Lung (tissue), 12 donors: ENCODE results near the gene SLC25A48. TPM values are rescaled to one million over a fixed set of nuclear protein-coding genes. Genes with fewer than 3 reads are reported as not detected.
"Not testable (repeated sequence)": the region's sequence is repeated elsewhere in the genome, so short reads cannot be mapped to it uniquely, and the experiment has no call there.

Source experiments
- ATAC-seq: fragments of 200-7000 bp; cut with Tn5 transposase; one replicate; pipeline ENCODE4 v1.9.1; 2020; ENCODE audit warnings: moderate number of reproducible peaks; ENCODE audit not compliant: insufficient read depth, low FRiP score
- DNase-seq, 3 donors: peaks; one replicate each; pipeline ENCODE4 v3.0.0-alpha.2; 2013 to 2017
- H3K27ac ChIP-seq, 2 donors: one replicate each; pipeline ENCODE4 v1.5.1; 2013; ENCODE audit warnings: mild to moderate bottlenecking in 2 of 2, moderate library complexity in 2 of 2, control low read depth in 1 of 2, inconsistent platforms in 1 of 2, low read depth in 1 of 2, low read length in 1 of 2
- H3K27me3 ChIP-seq, 3 donors: one replicate each; pipeline ENCODE4 v1.5.1; 2013; ENCODE audit warnings: low read length in 2 of 3; ENCODE audit not compliant: control insufficient read depth in 3 of 3, insufficient read depth in 3 of 3
- H3K36me3 ChIP-seq, 4 donors: one replicate each; pipeline ENCODE4 v1.5.1; 2013; ENCODE audit warnings: low read length in 4 of 4, mild to moderate bottlenecking in 1 of 4, moderate library complexity in 1 of 4; ENCODE audit not compliant: control insufficient read depth in 4 of 4, insufficient read depth in 4 of 4
- H3K4me1 ChIP-seq, 5 donors: one replicate each; pipeline ENCODE4 v1.5.1; 2013; ENCODE audit warnings: low read length in 5 of 5, mild to moderate bottlenecking in 2 of 5, moderate library complexity in 1 of 5; ENCODE audit not compliant: control insufficient read depth in 5 of 5, insufficient read depth in 5 of 5
- H3K4me3 ChIP-seq: one replicate; pipeline ENCODE4 v1.5.1; 2013; ENCODE audit warnings: mild to moderate bottlenecking, control low read depth, moderate library complexity
- H3K9ac ChIP-seq, 2 donors: one replicate each; pipeline ENCODE4 v1.5.1; 2013; ENCODE audit warnings: low read length in 2 of 2, control low read depth in 1 of 2; ENCODE audit not compliant: insufficient read depth in 1 of 2
- H3K9me3 ChIP-seq, 4 donors: one replicate each; pipeline ENCODE4 v1.5.1; 2013; ENCODE audit warnings: low read length in 3 of 4, mild to moderate bottlenecking in 1 of 4, moderate library complexity in 1 of 4; ENCODE audit not compliant: control insufficient read depth in 4 of 4, insufficient read depth in 3 of 4
- WGBS, 2 donors: extraction: QIAGEN DNeasy Blood & Tissue Kit; methylation state at CpG; one replicate each; pipeline ENCODE4 v1.1.7; 2013; 5-methylcytosine and 5-hydroxymethylcytosine counted together
- polyA plus RNA-seq, 2 donors: library from polyadenylated mRNA; stranded (reverse); fragments of 200-250 nt; gene quantifications; one replicate each; pipeline ENCODE4 v1.2.1, GENCODE V29; 2013
- total RNA-seq, 2 donors: library from RNA; depleted of rRNA in 1 of 2; stranded (reverse); fragments of >200 nt in 1 of 2; gene quantifications; one replicate each; pipeline ENCODE4 v1.2.1, GENCODE V29; 2014 to 2021
- TF ChIP-seq, protein P1 (sequence below): IDR thresholded peaks from 2 replicates; pipeline ENCODE4 v1.5.1; 2012; ENCODE audit warnings: mild to moderate bottlenecking; ENCODE audit errors: control extremely low read depth, extremely low read depth
- donor health status: control.
- donor health status: control.
- donor health status: Bipolar disorder and iron deficiency.
- donor health status: healthy.
- donor health status: DM: yes; HTN: yes; CAD: no.

Gene SLC25A48
- total and polyA plus RNA-seq, 4 donors = not detected

- no peak overlapping the region for H3K4me3 ChIP-seq
- peak; percentile 15 for ATAC-seq
- H3K27me3 ChIP-seq = peaks cover 0 to 54% (median 28%) of the 10 kb centered on the region in 3 donors
Observed at GRCh38 chr5:135833961-135834638, 363 bp upstream of the SLC25A48 start.

DNA sequence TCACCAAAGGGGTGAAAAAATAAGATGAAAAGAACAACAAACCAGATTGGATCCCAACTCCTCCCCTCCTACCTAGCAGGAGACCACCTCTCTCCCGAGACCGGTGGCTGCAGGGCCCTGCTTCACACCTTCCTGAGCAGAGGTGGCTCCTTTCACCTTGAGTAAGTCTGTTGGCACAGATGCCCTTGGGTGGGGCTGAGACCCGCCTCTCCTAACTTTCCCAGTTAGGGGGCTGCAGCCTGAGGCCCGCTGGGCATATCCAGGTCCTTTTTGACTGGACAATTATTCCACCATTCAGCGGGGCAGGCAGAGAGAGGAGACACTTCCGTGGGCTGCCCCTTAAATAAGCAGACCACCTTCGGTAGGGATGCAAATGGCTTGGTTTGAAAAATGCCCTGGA lies 1.3 kb downstream of the SLC25A48 start:
- Histone ChIP-seq H3K4me3 (no peak overlapping the region), H3K36me3 (no peaks in the 10 kb centered on the region), H3K9ac (no peak overlapping the region), H3K27me3 (peaks cover 0 to 54% (median 30%) of the 10 kb centered on the region in 3 donors), H3K9me3 (peaks cover 0 to 5% (median 0%) of the 10 kb centered on the region in 4 donors), H3K4me1 (peaks cover 0 to 13% (median 4%) of the 10 kb centered on the region in 5 donors), H3K27ac (no peak overlapping the region)
- TF ChIP-seq, protein P1, sequence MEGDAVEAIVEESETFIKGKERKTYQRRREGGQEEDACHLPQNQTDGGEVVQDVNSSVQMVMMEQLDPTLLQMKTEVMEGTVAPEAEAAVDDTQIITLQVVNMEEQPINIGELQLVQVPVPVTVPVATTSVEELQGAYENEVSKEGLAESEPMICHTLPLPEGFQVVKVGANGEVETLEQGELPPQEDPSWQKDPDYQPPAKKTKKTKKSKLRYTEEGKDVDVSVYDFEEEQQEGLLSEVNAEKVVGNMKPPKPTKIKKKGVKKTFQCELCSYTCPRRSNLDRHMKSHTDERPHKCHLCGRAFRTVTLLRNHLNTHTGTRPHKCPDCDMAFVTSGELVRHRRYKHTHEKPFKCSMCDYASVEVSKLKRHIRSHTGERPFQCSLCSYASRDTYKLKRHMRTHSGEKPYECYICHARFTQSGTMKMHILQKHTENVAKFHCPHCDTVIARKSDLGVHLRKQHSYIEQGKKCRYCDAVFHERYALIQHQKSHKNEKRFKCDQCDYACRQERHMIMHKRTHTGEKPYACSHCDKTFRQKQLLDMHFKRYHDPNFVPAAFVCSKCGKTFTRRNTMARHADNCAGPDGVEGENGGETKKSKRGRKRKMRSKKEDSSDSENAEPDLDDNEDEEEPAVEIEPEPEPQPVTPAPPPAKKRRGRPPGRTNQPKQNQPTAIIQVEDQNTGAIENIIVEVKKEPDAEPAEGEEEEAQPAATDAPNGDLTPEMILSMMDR = no peak
- ATAC-seq (no peak), DNase-seq (no peak)
- 53 to 59% methylated on average over 7 of the region's 7 CpGs for WGBS, 2 donors

More at GRCh38 chr5:135833961-135834638, 363 bp upstream of the SLC25A48 start:
- peaks cover 0 to 17% (median 4%) of the 10 kb centered on the region in 5 donors for H3K4me1 ChIP-seq
- WGBS, 2 donors = 29 to 33% methylated on average over 16 of the region's 16 CpGs
- DNase-seq = no peak
- no peak overlapping the region for H3K9ac ChIP-seq
- H3K36me3 ChIP-seq = no peaks in the 10 kb centered on the region
- no peak overlapping the region for H3K27ac ChIP-seq
- TF ChIP-seq, protein P1 = no peak
- H3K9me3 ChIP-seq = peaks cover 0 to 5% (median 0%) of the 10 kb centered on the region in 4 donors

DNA sequence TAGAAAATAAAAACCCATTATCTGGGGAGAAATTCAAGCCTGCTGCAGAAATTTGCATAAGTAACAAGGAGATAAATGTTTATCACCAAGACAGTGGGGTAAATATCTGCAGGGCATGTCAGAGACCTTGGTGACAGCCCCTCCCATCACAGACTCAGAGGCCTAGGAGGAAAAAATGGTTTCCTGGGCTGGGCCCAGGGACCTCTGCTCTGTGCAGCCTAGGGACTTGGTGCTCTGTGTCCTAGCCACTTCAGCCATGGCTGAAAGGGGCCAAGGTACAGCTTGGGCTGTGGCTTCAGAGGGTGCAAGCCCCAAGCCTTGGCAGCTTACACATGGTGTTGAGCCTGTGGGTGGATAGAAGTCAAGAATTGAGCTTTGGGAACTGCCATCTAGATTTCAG lies 3.9 kb downstream of the SLC25A48 start:
- peaks cover 0 to 13% (median 4%) of the 10 kb centered on the region in 5 donors for H3K4me1 ChIP-seq
- not testable (repeated sequence) for H3K4me3 ChIP-seq, H3K36me3 ChIP-seq, DNase-seq, H3K27ac ChIP-seq, H3K9me3 ChIP-seq, ATAC-seq, H3K9ac ChIP-seq
- H3K27me3 ChIP-seq = peaks cover 5 to 35% (median 30%) of the 10 kb centered on the region in 3 donors

- H3K9ac ChIP-seq = no peak overlapping the region
- 80 to 84% methylated on average over 4 of the region's 4 CpGs for WGBS, 2 donors
- no peak overlapping the region for H3K4me3 ChIP-seq
- H3K36me3 ChIP-seq = no peaks in the 10 kb centered on the region
- no peak overlapping the region for H3K27ac ChIP-seq
- DNase-seq (no peak), ATAC-seq (no peak)
- TF ChIP-seq, protein P1 = no peak
- peaks cover 0 to 5% (median 0%) of the 10 kb centered on the region in 4 donors for H3K9me3 ChIP-seq
- peaks cover 5 to 29% (median 20%) of the 10 kb centered on the region in 3 donors for H3K27me3 ChIP-seq
- peaks cover 0 to 8% (median 3%) of the 10 kb centered on the region in 5 donors for H3K4me1 ChIP-seq
Observed at GRCh38 chr5:135839566-135839965, 5.1 kb downstream of the SLC25A48 start.
